GM19438 (cell line): ENCODE results near the gene HNRNPC.
"Not testable (repeated sequence)": the region's sequence is repeated elsewhere in the genome, so short reads cannot be mapped to it uniquely, and the experiment has no call there.

Source experiments
- ATAC-seq: cut with Tn5 transposase; IDR thresholded peaks from one replicate; pipeline ENCODE4 v1.9.1; 2021; ENCODE audit warnings: low read depth; ENCODE audit not compliant: unreplicated experiment

HNRNPC gene

DNA sequence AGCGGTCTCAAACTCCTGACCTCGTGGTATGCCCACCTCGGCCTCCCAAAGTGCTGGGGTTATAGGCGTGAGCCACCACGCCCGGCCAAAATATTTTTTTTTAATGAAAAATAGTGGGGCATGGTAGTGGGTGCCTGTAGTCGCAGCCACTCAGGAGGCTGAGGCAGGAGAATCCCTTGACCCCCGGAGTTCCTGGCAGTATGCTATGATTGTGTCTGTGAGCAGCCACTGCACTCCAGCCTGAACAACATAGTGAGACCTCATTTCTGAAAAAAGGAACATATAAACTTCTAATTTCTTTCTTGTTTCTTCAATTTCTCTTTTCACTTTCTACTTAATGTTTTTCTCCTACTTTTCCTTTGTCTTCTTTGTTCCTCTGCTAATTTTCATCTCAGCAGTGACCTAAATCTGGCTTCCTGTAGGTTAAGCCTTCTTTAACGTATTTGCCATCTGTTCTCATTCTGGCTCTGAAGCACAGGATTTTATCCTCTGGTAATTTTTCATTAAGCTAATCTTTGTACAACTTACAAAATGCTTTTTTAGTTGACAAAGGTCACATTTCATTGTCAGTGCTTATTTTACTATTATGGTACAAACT is 6.1 kb upstream of the HNRNPC start:
- ATAC-seq = no peak

DNA sequence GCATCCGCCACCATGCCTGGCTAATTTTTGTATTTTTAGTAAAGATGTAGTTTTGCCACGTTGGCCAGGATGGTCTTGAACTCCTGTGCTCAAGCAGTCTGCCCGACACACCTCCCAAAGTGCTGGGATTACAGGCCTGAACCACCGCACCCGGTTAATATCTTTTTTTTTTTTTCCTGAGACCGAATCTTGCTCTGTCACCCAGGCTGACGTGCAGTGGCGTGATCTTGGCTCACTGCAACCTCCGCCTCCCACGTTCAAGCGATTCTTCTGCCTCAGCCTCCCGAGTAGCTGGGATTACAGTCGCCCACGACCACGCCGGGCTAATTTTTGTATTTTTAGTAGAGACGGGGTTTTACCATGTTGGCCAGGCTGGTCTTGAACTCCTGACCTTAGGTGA is 3.4 kb upstream of the HNRNPC start:
- ATAC-seq = not testable (repeated sequence)

- no peak for ATAC-seq
Measured at GRCh38 chr14:21268617-21269251, 508 bp downstream of the HNRNPC start.

DNA sequence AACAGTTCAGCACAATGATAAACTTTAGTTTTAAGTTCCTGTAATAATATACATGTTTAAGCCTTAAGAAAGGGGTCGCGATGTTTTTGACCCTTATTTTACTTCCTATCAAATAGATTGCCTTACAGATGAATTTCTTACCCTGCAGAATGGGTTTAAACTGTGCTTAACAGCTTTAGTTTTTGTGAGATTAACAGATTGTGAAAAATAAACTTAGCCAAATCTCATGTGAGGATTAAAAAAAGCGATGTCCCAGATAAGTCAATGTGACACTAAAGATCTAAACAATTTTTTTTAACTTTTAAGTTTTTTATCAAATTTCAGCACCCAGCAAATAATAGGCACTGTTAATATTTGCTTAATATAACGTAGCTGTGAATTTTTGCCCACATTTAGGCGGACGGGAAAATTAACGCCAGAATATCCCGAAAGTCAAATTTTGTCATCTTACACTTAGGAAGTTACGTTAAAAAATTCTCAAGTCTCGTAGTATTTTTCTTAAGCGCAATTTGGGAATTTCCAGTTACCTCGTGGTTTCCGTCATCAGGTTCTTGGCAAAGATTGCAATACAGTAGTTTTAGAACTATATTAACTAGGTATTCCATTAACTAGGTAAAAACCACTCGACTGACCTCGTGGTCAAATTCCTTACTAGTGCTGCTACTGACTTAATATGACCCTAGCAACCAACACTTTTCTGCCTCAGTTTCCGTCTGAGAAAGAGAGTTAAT is 1.2 kb downstream of the HNRNPC start:
- no peak for ATAC-seq

DNA sequence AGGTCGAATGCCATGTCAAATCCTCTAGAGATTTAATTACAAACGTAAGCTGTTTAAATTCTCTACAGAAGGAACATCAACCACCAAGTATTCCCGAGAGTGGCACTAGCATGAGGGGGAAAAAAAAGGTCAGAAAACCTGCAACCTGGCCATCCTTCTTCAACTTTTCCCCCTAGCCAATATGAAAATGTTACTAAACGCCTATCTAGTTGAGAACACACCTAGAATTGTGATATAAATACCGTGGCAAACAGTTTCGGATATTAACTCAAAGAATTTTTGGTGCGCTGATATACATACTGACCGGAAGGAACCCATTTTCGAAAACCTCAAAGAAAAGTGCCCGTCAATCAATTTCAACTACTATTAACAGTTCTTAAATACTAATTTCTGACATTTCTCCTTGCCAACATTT is 1.8 kb downstream of the HNRNPC start:
- ATAC-seq = no peak

- no peak for ATAC-seq
Measured at GRCh38 chr14:21264025-21264801, 5.0 kb downstream of the HNRNPC start.

GRCh38 chr14:21263284-21264024 is 5.8 kb downstream of the HNRNPC start:
- ATAC-seq = no peak

DNA sequence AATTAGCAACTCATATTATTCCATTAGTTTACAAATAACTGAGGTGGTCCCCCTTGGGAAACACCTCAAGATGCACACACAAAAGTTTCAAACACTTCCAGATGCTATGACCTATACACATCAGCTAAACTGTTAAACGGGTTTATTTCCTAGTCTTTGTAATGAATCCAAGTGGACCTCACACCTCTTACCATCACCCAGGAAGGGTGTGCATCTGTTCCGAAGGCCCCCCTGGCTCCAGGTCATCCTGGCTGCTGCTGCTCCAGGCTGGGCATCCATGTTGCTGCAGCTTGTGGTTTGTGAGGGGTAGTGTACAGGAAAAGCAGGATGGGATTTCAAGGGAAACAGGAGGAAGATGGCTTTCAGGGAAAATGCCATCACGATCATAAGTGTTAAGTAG is 6.8 kb downstream of the HNRNPC start:
- ATAC-seq = no peak

GRCh38 chr14:21261824-21262223 is 7.4 kb downstream of the HNRNPC start:
- no peak for ATAC-seq

DNA sequence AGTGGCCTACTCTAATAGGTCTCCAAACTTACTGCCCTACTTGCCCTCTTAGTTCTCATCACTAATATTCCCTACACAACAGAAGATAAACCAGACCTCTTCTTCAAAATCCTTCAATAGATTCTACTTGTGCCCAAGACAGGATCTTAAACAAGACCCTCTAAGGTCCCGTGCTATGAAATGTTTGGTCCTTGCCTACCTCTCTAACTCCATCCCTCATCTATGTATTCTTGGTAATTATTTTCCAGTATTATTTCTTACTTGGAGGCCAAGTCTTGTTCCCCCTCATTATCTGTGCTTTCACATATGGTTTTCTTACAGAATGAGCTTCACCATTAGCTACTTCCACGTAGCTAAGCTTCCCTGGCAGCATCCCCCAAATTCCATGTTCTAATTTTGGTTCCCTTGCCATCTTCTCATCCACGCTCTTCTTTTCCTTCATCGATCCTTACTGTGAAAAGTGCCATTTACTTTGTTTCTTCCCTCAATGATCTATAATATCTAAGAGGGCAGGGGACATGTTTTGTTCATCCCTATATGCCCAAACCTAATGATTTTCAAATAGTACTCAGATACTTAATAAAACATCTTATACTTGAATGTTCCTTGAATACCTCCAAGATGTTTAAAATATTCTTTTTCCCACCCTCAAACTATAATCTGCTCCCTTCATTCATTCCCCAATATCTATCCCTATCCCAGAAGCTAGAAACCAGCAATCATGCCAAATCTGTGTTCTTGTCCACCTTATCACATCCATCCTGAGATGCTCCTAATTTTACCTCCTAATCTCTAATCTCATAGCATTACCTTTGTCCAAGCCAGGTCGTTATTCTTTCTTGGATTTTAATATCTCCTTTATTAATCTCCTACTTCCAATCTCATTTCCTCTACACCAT is 10.1 kb downstream of the HNRNPC start:
- ATAC-seq = no peak

GRCh38 chr14:21258005-21258888 is 11.0 kb downstream of the HNRNPC start:
- ATAC-seq = no peak

GRCh38 chr14:21257394-21257909 is 11.8 kb downstream of the HNRNPC start:
- no peak for ATAC-seq

DNA sequence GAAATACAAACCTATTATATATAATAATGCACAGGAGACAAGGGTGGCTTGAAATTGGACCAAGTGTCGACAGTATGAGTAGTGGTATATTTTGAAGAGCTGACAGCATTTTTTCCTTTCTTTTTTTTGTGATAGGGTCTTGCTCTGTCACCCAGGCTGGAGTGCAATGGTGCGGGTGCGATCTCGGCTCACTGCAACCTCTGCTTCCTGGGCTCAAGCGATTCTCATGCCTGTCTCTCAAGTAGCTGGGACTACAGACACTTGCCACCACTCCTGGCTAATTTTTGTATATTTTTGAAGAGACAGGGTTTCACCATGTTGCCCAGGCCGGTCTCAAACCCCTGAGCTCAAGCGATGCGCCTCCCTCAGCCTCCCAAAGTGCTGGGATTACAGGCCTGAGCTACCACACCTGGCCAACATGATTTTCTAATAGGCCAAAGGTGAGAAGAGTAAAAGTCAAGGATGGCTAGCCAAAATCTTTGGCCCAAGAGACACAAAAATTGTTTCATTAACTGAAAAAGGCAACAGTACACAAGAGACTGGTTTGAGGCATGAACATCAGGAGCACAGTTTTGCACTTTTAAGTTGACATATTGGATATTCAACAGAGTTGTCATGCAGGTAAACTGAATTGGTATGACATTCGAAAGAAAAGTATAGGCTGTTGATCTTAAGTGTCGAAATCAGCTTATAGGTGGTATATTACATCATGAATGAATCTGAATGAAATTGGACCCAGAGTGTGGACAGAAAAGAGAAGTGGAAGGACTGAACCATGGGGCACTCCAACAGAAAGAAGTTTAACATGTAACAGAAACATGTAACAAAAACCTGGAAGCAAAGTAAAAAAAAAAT is 12.5 kb downstream of the HNRNPC start:
- no peak for ATAC-seq

GRCh38 chr14:21256102-21256447 is 13.2 kb downstream of the HNRNPC start:
- not testable (repeated sequence) for ATAC-seq

DNA sequence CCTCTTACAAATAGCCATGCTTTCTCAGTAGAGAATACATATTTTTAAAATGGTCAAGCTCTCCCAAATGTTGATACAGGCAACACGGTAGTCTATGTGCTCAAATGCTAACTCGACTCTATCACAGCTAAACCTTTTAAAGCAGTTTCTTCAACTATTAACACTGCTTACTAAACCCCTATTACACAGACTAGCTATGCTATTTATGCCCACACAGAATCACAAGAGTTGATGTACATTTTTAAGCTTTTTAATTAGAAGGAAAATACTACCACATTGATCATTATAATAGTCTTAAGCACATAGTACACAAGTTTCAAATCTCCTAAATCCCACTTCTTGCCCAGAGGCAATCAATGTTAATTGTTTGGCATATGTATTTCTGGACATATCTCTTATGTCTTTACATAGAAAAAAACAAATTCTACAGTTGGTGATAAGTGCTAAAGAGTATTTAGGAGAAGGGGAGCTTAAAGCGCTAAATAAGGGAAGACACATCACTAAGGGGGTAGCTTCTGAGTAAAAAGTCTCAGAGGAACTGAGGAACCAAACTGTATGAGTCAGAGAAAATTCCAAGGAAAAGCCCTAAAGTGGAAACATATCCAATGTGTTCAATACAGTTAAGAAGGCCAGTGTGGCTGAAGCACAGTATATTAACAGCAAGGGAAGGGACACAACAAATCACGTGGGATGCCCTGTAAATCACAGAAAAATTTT is 13.7 kb downstream of the HNRNPC start:
- ATAC-seq = no peak

DNA sequence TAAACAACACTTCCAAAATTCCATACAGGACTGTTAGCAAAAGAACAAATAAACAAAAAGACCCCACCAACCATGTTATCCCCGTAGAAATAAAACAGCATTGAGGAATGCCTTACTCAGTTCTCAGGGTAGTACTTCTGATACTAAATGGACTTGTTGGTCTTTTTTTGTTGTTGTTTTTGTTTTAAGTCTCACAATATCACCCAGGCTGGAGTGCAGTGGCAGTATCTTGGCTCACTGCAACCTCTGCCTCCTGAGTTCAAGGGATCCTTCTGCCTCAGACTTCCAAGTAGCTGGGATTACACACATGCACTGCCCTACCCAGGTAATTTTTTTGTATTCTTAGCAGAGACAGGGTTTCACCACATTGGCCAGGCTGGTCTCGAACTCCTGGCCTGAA is 17.1 kb downstream of the HNRNPC start:
- ATAC-seq = no peak

- no peak for ATAC-seq
Measured at GRCh38 chr14:21251215-21251614, 18.0 kb downstream of the HNRNPC start.
